ENCODE measurements around the gene TMEM235. TPM values are rescaled to one million over a fixed set of nuclear protein-coding genes. Genes with fewer than 3 reads are reported as not detected.

Gene TMEM235
- total RNA-seq, 1 donor from 2014 or later: not detected

- no peak for DNase-seq
- Mint-ChIP-seq H3K4me3 (ENCODE audit: unreplicated experiment) (no peak overlapping the region), H3K9me3 (ENCODE audit: unreplicated experiment) (peaks cover 2% of the 10 kb centered on the region), H3K4me1 (ENCODE audit: low read depth, unreplicated experiment) (no peaks in the 10 kb centered on the region), H3K27ac (ENCODE audit: unreplicated experiment) (no peak overlapping the region), H3K36me3 (ENCODE audit: unreplicated experiment) (no peaks in the 10 kb centered on the region), H3K27me3 (ENCODE audit: unreplicated experiment) (peaks cover 1% of the 10 kb centered on the region)
- TF ChIP-seq, protein P1, sequence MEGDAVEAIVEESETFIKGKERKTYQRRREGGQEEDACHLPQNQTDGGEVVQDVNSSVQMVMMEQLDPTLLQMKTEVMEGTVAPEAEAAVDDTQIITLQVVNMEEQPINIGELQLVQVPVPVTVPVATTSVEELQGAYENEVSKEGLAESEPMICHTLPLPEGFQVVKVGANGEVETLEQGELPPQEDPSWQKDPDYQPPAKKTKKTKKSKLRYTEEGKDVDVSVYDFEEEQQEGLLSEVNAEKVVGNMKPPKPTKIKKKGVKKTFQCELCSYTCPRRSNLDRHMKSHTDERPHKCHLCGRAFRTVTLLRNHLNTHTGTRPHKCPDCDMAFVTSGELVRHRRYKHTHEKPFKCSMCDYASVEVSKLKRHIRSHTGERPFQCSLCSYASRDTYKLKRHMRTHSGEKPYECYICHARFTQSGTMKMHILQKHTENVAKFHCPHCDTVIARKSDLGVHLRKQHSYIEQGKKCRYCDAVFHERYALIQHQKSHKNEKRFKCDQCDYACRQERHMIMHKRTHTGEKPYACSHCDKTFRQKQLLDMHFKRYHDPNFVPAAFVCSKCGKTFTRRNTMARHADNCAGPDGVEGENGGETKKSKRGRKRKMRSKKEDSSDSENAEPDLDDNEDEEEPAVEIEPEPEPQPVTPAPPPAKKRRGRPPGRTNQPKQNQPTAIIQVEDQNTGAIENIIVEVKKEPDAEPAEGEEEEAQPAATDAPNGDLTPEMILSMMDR (IDR thresholded peaks at IDR 0.05; ENCODE audit: partially characterized antibody, unreplicated experiment): no peak
Observed at GRCh38 chr17:78208486-78208885, 22.9 kb upstream of the TMEM235 start.

DNA sequence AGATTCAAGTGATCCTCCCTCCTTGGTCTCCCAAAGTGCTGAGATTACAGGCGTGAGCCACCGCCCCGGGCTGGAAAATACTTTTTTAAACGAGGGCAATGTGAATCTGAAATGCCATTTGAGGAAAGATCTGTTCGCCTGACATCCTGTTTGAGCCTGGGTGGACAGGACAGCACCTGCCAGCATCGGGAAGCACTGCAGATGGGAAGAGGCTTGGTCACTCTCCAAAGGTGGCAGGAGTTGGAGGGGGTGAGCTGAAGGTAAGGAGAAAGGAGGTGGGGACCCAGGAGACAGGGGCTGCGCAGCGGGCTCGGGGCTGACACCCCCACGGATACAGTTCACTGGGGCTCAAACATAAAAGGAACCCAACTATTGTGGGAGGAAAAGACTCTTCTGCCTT, 21.3 kb upstream of the TMEM235 start:
- H3K4me1 Mint-ChIP-seq (ENCODE audit: low read depth, unreplicated experiment): no peaks in the 10 kb centered on the region

DNA sequence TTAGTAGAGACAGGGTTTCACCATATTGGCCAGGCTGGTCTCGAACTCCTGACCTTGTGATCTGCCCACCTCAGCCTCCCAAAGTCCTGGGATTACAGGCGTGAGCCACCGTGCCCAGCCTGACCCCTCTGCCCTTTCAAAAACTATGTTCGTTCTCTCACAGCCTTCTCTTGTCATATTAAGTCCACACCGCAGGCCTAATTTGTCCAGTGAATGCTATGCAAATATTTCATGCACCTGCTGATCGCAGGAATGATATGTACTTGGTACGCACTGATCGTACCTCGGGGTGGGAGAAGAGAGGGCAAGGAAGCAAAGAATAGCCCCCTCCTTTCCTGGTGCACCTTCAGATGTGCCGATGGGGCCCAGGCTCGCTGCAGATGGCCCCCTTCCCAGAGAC, 20.4 kb upstream of the TMEM235 start:
- TF ChIP-seq, protein P1 (IDR thresholded peaks at IDR 0.05; ENCODE audit: partially characterized antibody, unreplicated experiment): no peak
- Mint-ChIP-seq H3K4me1 (ENCODE audit: low read depth, unreplicated experiment) (peaks cover 1% of the 10 kb centered on the region), H3K27me3 (ENCODE audit: unreplicated experiment) (peaks cover 1% of the 10 kb centered on the region), H3K9me3 (ENCODE audit: unreplicated experiment) (peaks cover 3% of the 10 kb centered on the region), H3K36me3 (ENCODE audit: unreplicated experiment) (no peaks in the 10 kb centered on the region), H3K4me3 (ENCODE audit: unreplicated experiment) (no peak overlapping the region), H3K27ac (ENCODE audit: unreplicated experiment) (no peak overlapping the region)
- no peak for DNase-seq

More for the DNA sequence above, 21.3 kb upstream of the TMEM235 start:
- H3K27ac Mint-ChIP-seq (ENCODE audit: unreplicated experiment): no peak overlapping the region
- peaks cover 1% of the 10 kb centered on the region for H3K27me3 Mint-ChIP-seq (ENCODE audit: unreplicated experiment)
- H3K9me3 Mint-ChIP-seq (ENCODE audit: unreplicated experiment): peaks cover 3% of the 10 kb centered on the region
- TF ChIP-seq, protein P1 (IDR thresholded peaks at IDR 0.05; ENCODE audit: partially characterized antibody, unreplicated experiment): no peak
- H3K4me3 Mint-ChIP-seq (ENCODE audit: unreplicated experiment): no peak overlapping the region
- no peak for DNase-seq
- H3K36me3 Mint-ChIP-seq (ENCODE audit: unreplicated experiment): no peaks in the 10 kb centered on the region

- Mint-ChIP-seq H3K27me3 (ENCODE audit: unreplicated experiment) (peaks cover 5% of the 10 kb centered on the region), H3K27ac (ENCODE audit: unreplicated experiment) (peak within 1 kb of the TSS; percentile 38), H3K4me1 (ENCODE audit: low read depth, unreplicated experiment) (peaks cover 1% of the 10 kb centered on the region), H3K9me3 (ENCODE audit: unreplicated experiment) (peaks cover 3% of the 10 kb centered on the region), H3K4me3 (ENCODE audit: unreplicated experiment) (peak within 1 kb of the TSS; percentile 88), H3K36me3 (ENCODE audit: unreplicated experiment) (no peaks in the 10 kb centered on the region)
- TF ChIP-seq, protein P1 (IDR thresholded peaks at IDR 0.05; ENCODE audit: partially characterized antibody, unreplicated experiment): no peak
- peak; percentile 95 for DNase-seq
Observed at GRCh38 chr17:78214016-78214705, 17.3 kb upstream of the TMEM235 start, which contains the start of gene BIRC5. TSS of gene BIRC5 (plus strand) at chr17:78214253. CDS start at chr17:78214317, 64 bp downstream.

- H3K27ac Mint-ChIP-seq (ENCODE audit: unreplicated experiment): peak overlapping the region; percentile 38
- peaks cover 3% of the 10 kb centered on the region for H3K9me3 Mint-ChIP-seq (ENCODE audit: unreplicated experiment)
- no peak for DNase-seq
- H3K36me3 Mint-ChIP-seq (ENCODE audit: unreplicated experiment): no peaks in the 10 kb centered on the region
- H3K27me3 Mint-ChIP-seq (ENCODE audit: unreplicated experiment): peaks cover 5% of the 10 kb centered on the region
- peaks cover 3% of the 10 kb centered on the region for H3K4me1 Mint-ChIP-seq (ENCODE audit: low read depth, unreplicated experiment)
- peak overlapping the region; percentile 88 for H3K4me3 Mint-ChIP-seq (ENCODE audit: unreplicated experiment)
- TF ChIP-seq, protein P1 (IDR thresholded peaks at IDR 0.05; ENCODE audit: partially characterized antibody, unreplicated experiment): no peak
Observed at GRCh38 chr17:78214706-78215061, 16.7 kb upstream of the TMEM235 start.

Measured in glutamatergic neuron (in vitro differentiated cells).